ENCODE data around the gene C9orf153.
"Not testable (repeated sequence)": the region's sequence is repeated elsewhere in the genome, so short reads cannot be mapped to it uniquely, and the experiment has no call there.

C9orf153 gene

DNA sequence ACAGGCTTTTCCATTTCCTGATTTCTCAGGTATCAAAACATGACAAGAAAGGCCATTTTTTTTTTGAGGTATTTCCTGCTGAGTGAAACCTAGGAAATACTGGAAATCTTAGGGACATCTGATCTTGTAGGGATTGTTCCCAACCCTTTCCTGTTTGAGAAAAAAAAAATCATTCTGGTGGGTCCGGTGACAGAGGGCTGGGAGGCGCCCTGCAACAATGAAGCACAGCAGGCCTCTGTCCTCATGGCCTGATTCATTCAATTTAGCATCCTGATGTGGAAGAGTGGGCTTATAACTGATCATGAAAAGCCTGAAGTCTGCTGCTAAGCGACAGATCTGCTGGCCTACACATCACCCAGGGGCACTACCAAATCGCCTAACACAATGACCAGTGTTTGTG is 3.0 kb upstream of the C9orf153 start:
- DNase-seq = no peak

- DNase-seq = no peak
Observed at GRCh38 chr9:86257391-86257790, 2.1 kb downstream of the C9orf153 start.

GRCh38 chr9:86256653-86257052 is 2.8 kb downstream of the C9orf153 start:
- no peak for DNase-seq

- no peak for DNase-seq
Observed at GRCh38 chr9:86253577-86253976, 5.9 kb downstream of the C9orf153 start.

GRCh38 chr9:86252870-86253269 is 6.6 kb downstream of the C9orf153 start:
- no peak for DNase-seq

DNA sequence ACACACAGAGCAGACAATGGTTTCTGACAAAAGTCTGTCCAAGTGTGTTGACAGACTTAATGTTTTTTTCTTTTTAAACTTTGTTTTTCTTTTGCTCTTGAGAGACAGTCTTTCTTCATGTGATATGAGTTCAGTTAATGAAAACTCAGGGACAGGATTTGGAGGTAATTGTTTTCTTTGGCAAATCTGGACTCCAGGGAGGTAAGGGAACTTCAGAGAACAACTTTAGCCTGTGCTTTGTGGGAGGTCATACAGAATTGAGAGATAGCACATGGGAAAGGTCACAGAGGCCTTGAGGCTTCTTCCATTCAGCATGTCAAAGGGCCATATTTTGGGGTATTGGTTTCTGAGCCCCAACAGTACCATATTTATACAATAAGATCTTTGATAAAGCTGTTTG is 9.3 kb downstream of the C9orf153 start:
- DNase-seq = no peak

DNA sequence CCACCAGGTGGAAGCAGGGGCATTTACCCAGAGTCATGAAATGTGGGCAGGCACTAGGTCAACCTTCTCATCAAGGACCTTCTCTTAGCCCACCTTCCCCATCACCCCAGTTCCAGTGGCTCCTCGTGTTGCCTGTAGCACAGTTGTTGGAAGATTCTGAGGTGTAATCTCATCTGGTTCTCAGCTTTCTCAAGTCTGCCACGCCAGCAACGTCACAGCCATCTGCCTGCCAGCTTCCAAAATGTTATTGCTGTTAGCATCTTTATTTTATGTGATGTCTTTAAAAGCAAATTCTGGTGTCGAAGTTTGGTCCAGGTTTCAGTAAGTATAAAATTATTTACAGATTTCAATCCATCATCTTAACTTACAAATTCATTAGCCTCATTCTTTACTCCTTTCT is 10.7 kb downstream of the C9orf153 start:
- DNase-seq = no peak

- no peak for DNase-seq
Observed at GRCh38 chr9:86246752-86247161, 12.7 kb downstream of the C9orf153 start.

- DNase-seq = no peak
Observed at GRCh38 chr9:86242071-86242470, 17.4 kb downstream of the C9orf153 start.

DNA sequence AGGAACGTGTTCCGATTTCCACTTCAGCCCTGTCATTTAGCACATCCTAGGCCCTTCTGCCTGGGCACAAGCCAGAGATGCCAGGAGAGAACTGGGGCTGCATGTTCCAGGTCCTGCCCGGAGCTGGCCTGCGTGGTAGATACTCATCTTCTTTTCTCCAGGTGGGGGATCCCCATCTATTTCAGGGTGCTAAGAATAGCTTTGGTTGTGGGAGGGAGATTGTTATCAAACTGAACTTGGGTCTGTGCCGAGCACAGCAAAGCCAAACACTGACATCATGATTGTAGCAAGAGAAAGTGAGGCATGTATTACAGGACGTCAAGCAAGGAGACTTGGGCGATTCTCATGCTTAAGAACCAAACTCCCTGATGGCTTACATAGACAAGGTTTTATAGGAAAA is 18.2 kb downstream of the C9orf153 start:
- no peak for DNase-seq

GRCh38 chr9:86238861-86239770 is 20.3 kb downstream of the C9orf153 start:
- DNase-seq = no peak

DNA sequence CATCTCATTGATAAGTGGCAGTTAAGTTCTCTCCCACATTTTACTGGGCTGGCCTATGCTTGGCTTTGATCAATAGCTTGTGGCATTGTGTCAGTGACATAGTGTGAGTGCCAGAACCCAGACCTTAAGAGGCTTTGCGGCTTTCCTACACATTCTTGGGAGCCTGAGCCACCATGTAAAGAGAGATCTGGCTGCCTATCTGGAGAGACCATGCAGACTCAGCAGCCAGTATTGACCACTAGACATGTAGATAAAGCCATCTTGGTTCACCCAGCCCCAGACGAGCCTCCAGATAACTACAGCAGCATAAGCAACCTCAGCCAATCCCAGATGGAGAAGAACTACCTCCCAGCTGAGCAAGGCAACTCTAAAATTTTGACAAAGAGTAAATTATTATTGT is 28.6 kb downstream of the C9orf153 start:
- no peak for DNase-seq

DNA sequence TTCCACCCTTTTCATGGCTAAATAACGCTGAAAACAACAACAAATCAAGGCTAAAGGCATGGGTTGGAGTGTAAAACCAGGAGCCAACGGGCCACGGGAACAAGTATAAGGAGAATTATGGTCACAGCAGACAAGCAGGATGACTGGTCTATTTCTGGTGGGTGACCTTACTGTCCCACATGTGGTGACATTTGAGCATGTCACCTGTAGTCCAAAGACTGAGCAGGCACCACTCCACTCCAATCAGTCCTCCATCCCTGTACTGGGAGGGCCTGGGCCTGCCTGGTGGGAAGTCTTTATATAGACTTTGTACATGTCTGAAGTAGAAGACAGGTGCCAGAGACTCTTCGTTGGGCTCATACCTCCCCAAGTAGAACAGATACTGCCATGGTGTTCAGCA is 36.8 kb downstream of the C9orf153 start:
- DNase-seq = no peak

DNA sequence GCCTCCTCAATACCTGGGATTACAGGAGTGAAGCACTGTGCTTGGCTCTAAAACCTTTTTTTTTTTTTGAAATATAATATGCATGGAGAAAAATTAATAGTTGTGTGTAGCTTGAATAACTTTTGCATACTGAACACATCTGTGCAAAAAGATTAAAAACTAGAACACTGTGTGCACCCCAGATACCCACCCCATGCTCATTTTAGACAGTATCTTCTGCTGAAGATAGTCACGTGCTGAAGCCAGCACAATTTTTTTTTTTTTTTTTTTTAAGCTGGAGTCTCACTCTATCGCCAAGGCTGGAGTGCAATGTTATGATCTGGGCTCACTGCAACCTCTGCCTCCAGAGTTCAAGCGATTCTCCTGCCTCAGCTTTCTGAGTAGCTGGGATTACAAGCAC is 39.9 kb downstream of the C9orf153 start:
- DNase-seq = no peak

- DNase-seq = no peak
Observed at GRCh38 chr9:86217076-86217755, 42.2 kb downstream of the C9orf153 start.

- no peak for DNase-seq
Observed at GRCh38 chr9:86207193-86207592, 52.3 kb downstream of the C9orf153 start.

- DNase-seq = peak; percentile 16
Observed at GRCh38 chr9:86202338-86202882, 57.0 kb downstream of the C9orf153 start.

- DNase-seq = no peak
Observed at GRCh38 chr9:86201474-86202337, 57.8 kb downstream of the C9orf153 start.

DNA sequence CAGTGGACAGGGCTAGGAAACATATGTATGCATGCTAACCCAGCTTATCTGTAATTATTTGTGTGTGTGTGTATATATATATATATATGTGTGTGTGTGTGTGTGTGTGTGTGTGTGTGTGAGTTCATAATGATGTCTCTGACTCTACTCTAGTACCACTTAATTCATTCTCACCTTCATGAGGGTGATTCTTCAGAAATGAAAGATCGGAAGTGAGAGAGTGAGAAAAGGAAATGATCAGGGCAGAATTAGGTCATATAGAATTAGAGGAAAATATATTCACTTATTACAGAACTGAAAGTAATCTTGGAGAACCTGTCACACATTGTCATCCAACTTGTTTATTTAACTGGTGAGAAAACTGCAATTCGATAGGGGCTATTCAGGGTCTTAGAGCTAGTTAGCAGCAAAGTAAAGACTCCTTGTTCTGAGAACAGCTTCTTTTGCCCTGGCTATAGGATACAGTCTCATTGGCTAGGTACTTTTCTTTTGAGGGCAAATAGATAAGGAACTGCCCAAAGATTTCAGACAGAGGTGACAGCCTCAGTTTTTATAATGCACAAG is 58.8 kb downstream of the C9orf153 start:
- DNase-seq = no peak

DNA sequence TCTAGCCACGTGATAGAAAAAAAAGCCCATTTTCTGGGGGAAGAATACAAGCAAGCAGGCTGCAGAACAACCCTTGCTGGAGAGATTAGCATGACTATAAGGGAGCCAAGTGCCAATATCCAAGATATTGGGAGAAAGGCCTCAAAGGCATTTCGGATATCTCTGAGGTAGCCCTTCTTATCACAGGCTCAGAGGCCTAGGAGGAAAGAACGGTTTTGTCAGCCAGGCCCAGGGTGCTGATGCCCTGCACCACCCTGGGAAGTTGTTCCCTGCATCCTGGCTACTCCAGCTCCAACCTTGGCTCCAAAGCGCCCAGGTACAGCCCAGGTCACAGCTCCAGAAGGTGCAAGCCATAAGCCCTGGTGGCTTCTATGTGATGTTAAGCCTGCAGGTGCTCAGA is 66.4 kb downstream of the C9orf153 start:
- DNase-seq = no peak

GRCh38 chr9:86190700-86191099 is 68.8 kb downstream of the C9orf153 start:
- DNase-seq = not testable (repeated sequence)

DNA sequence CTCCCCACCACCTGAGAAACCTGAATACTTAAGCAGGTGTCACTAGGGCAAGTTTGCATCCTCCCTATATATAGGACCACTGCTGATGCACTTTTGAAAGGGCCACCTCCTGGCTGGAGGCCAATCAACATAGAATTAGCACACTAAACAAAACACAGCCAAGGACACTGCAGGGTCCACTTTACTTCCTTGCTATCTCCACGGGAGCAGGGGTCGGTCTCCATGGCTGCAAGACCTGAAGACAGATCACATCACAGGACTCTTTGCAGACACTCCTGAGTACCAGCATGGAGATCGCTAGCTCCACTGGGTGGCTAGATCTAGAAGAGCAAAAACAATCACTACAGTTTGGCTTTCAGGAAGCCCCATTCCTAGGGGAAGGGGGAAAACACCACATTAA is 72.3 kb downstream of the C9orf153 start:
- DNase-seq = no peak

DNA sequence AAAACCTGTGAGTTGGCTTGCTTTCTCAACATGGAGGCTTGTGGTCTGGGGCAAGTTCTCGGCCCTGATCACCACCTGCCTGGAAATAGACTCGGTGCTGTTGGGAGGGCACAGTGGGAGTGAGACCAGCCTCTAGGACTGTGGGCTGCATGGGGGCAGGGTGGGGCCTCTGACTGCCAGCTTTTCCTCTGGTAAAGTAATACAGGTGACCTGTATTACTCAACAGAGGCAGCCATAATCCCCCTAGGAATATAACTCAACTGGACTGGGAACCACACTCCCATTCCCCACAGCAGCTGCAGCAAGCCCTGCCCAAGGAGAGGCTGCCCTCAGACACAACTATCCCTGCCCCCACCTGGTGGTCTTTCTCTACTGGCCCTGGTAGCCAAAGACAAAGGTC is 72.8 kb downstream of the C9orf153 start:
- no peak for DNase-seq

Data from activated CD8-positive, alpha-beta memory T cell treated with anti-CD3 and anti-CD28 coated beads, Interleukin-2, amount 50 U/mL, for 4 hours (primary cell).